DOHH2 (cell line): ENCODE measurements around the gene PRKN.

Experiments used
- H3F3A ChIP-seq: fragments of 200-600 bp; sonication (generic), shearing (Covaris generic); 2 replicates; pipeline ENCODE4 v1.6.0; 2016; ENCODE audit warnings: antibody characterized with exemption, mild to moderate bottlenecking; ENCODE audit not compliant: control insufficient read depth, insufficient read depth
- H3K27ac ChIP-seq: fragments of 200-600 bp; sonication (generic); 2 replicates; pipeline ENCODE4 v1.5.1; 2014; ENCODE audit warnings: low read depth, mild to moderate bottlenecking, low read length, moderate library complexity
- H3K27me3 ChIP-seq: fragments of 200-600 bp; sonication (generic); 2 replicates; pipeline ENCODE4 v1.6.1; 2014; ENCODE audit warnings: mild to moderate bottlenecking, low read length, mixed read lengths; ENCODE audit not compliant: control insufficient read depth
- H3K36me3 ChIP-seq: fragments of 200-600 bp; sonication (generic); 2 replicates; pipeline ENCODE4 v1.6.1; 2014; ENCODE audit warnings: mild to moderate bottlenecking, low read length, moderate library complexity, mixed read lengths; ENCODE audit not compliant: control insufficient read depth
- H3K4me1 ChIP-seq: fragments of 200-600 bp; sonication (generic); 2 replicates; pipeline ENCODE4 v1.6.1; 2014; ENCODE audit warnings: mild to moderate bottlenecking, low read length, mixed read lengths; ENCODE audit not compliant: control insufficient read depth
- H3K4me2 ChIP-seq: fragments of 200-600 bp; sonication (generic); 2 replicates; pipeline ENCODE4 v1.6.0; 2014; ENCODE audit warnings: mild to moderate bottlenecking, low read length, moderate library complexity
- H3K4me3 ChIP-seq: fragments of 200-600 bp; sonication (generic); 2 replicates; pipeline ENCODE4 v1.5.1; 2014; ENCODE audit warnings: mild to moderate bottlenecking, low read length, mixed read lengths
- H3K79me2 ChIP-seq: fragments of 200-600 bp; sonication (generic); 2 replicates; pipeline ENCODE4 v1.6.1; 2014; ENCODE audit warnings: mild to moderate bottlenecking, low read length, mixed read lengths; ENCODE audit not compliant: control insufficient read depth
- H3K9me2 ChIP-seq: fragments of 200-600 bp; sonication (generic); replicated peaks from 2 replicates; pipeline ENCODE4 v1.6.1; 2014; ENCODE audit warnings: mild to moderate bottlenecking, low read length, mixed read lengths; ENCODE audit not compliant: control insufficient read depth
- H3K9me3 ChIP-seq: fragments of 200-600 bp; sonication (generic); 2 replicates; pipeline ENCODE4 v1.6.1; 2014; ENCODE audit warnings: antibody characterized with exemption, low read length, mixed read lengths; ENCODE audit not compliant: control insufficient read depth, insufficient read depth
- H4K20me1 ChIP-seq: fragments of 200-600 bp; sonication (generic); 2 replicates; pipeline ENCODE4 v1.6.0; 2014; ENCODE audit warnings: low read depth, mild to moderate bottlenecking, antibody characterized with exemption, low read length, moderate library complexity; ENCODE audit not compliant: control insufficient read depth, insufficient read depth
- EZH2phosphoT487 ChIP-seq: fragments of 200-600 bp; sonication (generic); IDR thresholded peaks from 2 replicates; pipeline ENCODE4 v1.6.1; 2017; ENCODE audit warnings: borderline replicate concordance, mild to moderate bottlenecking, antibody characterized with exemption, low read length, moderate library complexity, mixed read lengths
- TF ChIP-seq, protein P1 (sequence below): fragments of 200-600 bp; sonication (generic); IDR thresholded peaks from one replicate; pipeline ENCODE4 v1.5.1; 2014; ENCODE audit warnings: antibody characterized with exemption, mild to moderate bottlenecking, low read depth, low read length; ENCODE audit not compliant: poor library complexity, severe bottlenecking

The PRKN gene

DNA sequence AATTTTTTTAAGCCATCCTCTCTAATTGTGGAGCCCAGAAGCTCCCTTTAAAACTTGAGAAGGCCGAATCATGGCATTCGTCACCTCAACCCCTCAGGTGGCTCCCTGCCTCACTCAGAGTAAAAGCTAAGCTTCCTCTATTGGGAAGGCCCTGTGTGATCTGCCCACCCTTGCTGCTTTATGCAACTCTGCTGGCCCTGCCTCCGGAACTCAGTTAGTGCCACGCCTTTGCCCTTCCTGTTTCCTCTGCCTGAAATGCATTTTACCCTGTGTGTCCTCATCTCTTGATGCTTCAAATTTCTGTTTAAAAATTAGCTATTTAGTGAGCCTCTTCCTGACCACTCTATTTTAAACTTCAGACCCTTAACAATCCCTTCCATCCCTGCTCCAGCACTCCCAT is 5.9 kb upstream of the PRKN start:
- Histone ChIP-seq H3F3A (no peaks in the 10 kb centered on the region), H3K9me3 (no peaks in the 10 kb centered on the region), H4K20me1 (no peaks in the 10 kb centered on the region), H3K36me3 (no peaks in the 10 kb centered on the region), H3K4me1 (no peaks in the 10 kb centered on the region), H3K4me3 (no peak overlapping the region), H3K9me2 (no peaks in the 10 kb centered on the region; the same call in 1 of the 2 replicates), H3K4me2 (no peak overlapping the region), H3K27ac (no peak overlapping the region), H3K79me2 (no peaks in the 10 kb centered on the region), H3K27me3 (no peaks in the 10 kb centered on the region)
- TF ChIP-seq, protein P1, sequence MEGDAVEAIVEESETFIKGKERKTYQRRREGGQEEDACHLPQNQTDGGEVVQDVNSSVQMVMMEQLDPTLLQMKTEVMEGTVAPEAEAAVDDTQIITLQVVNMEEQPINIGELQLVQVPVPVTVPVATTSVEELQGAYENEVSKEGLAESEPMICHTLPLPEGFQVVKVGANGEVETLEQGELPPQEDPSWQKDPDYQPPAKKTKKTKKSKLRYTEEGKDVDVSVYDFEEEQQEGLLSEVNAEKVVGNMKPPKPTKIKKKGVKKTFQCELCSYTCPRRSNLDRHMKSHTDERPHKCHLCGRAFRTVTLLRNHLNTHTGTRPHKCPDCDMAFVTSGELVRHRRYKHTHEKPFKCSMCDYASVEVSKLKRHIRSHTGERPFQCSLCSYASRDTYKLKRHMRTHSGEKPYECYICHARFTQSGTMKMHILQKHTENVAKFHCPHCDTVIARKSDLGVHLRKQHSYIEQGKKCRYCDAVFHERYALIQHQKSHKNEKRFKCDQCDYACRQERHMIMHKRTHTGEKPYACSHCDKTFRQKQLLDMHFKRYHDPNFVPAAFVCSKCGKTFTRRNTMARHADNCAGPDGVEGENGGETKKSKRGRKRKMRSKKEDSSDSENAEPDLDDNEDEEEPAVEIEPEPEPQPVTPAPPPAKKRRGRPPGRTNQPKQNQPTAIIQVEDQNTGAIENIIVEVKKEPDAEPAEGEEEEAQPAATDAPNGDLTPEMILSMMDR: no peak
- no peak for TF ChIP-seq EZH2phosphoT487

DNA sequence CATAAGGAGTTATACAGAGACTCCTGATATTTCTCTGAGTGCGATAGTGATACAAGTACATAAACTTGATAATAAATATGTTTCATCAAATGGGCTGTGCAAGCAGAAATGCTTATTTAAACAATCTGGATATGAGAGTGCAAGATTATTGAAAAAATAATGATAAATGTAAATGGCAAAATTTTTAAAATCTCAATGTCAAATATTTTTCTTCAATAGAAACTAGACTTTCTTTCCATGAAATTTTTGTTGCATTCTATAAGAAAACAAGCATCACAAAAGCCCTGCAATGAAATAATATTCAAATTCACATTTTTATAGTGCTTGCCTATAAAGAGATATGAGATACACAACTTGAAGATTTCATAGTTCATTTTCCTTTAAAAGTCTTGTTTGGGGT is 2.9 kb upstream of the PRKN start:
- no peaks in the 10 kb centered on the region for H3K36me3 ChIP-seq
- peaks cover 12% of the 10 kb centered on the region for H3K4me1 ChIP-seq
- H3K79me2 ChIP-seq: no peaks in the 10 kb centered on the region
- H3K4me2 ChIP-seq: no peak overlapping the region
- H3K9me2 ChIP-seq: no peaks in the 10 kb centered on the region; the same call in 1 of the 2 replicates
- no peak overlapping the region for H3K27ac ChIP-seq
- H3K27me3 ChIP-seq: no peaks in the 10 kb centered on the region
- TF ChIP-seq, protein P1: no peak
- no peak for TF ChIP-seq EZH2phosphoT487
- no peaks in the 10 kb centered on the region for H4K20me1 ChIP-seq
- H3F3A ChIP-seq: 0 out of 2 replicates have a peak, but pooled peaks cover 2% of the 10 kb centered on the region
- no peaks in the 10 kb centered on the region for H3K9me3 ChIP-seq
- no peak overlapping the region for H3K4me3 ChIP-seq

DNA sequence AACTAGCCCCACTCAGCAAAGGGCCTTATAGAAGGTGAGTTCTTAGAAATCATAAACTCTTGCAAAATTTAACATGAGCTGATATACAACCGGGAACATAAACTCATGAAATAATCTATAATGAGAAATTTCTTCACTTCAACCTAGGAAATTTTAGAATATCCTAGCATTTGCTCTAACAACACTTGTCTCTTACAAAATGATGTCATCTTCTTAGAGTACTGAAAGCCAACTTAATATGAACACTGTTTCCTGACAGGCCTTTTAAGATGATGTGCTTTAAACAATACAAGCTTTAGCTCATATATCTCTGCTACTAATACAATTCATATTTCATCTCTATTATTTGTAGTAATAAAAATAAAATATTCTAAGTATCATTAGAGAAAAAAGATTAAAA is 1.1 kb upstream of the PRKN start:
- Histone ChIP-seq H3K79me2 (no peaks in the 10 kb centered on the region), H3K4me2 (no peak overlapping the region), H3K4me1 (peaks cover 12% of the 10 kb centered on the region), H3K4me3 (no peak overlapping the region), H3K9me2 (no peaks in the 10 kb centered on the region; the same call in 1 of the 2 replicates), H3K9me3 (no peaks in the 10 kb centered on the region), H3K27ac (no peak overlapping the region), H3K27me3 (no peaks in the 10 kb centered on the region), H3K36me3 (no peaks in the 10 kb centered on the region), H3F3A (0 out of 2 replicates have a peak, but pooled peaks cover 2% of the 10 kb centered on the region), H4K20me1 (no peaks in the 10 kb centered on the region)
- TF ChIP-seq, protein P1: no peak
- TF ChIP-seq EZH2phosphoT487: no peak
